ENCODE results near the gene KCNC2. TPM values are rescaled to one million over a fixed set of nuclear protein-coding genes. Genes with fewer than 3 reads are reported as not detected.

The KCNC2 gene
- total RNA-seq, 2 donors from 2014 or later, result 0.26 TPM; not detected in 1

GRCh38 chr12:75172611-75173010 is 37.0 kb downstream of the KCNC2 start:
- intact Hi-C loops (cut with DNase I), result no loop called here
- Histone ChIP-seq H3K4me1 (no peaks in the 10 kb centered on the region), H3K27ac (no peak overlapping the region), H3K4me3 (no peak overlapping the region), H3K36me3 (replicated peaks in 1 of 2; ENCODE audit: insufficient read depth in 1 of 2, low read depth in 2 of 2) (no peaks in the 10 kb centered on the region), H3K27me3 (no peaks in the 10 kb centered on the region), H3K9me3 (no peaks in the 10 kb centered on the region)
- DNase-seq (no peak), ATAC-seq (no peak)
- no peak for TF ChIP-seq POLR2A (IDR thresholded peaks at IDR 0.05)
- WGBS, 2 donors, result 63 to 65% methylated on average over 1 of the region's 1 CpG

- no peak for ATAC-seq
- no peak overlapping the region for H3K4me3 ChIP-seq
- no peak for DNase-seq
- H3K4me1 ChIP-seq, result no peaks in the 10 kb centered on the region
- 31 to 36% methylated on average over 4 of the region's 4 CpGs for WGBS, 2 donors
- H3K27ac ChIP-seq, result no peak overlapping the region
- H3K27me3 ChIP-seq, result no peaks in the 10 kb centered on the region
- H3K9me3 ChIP-seq, result no peaks in the 10 kb centered on the region
- intact Hi-C loops (cut with DNase I), result no loop called here
- no peaks in the 10 kb centered on the region for H3K36me3 ChIP-seq (replicated peaks in 1 of 2; ENCODE audit: insufficient read depth in 1 of 2, low read depth in 2 of 2)
- TF ChIP-seq POLR2A (IDR thresholded peaks at IDR 0.05) (no peak), CTCF (IDR thresholded peaks at IDR 0.05) (no peak)
Observed at GRCh38 chr12:75170640-75171185, 38.9 kb downstream of the KCNC2 start.

GRCh38 chr12:75162845-75163244 is 46.8 kb downstream of the KCNC2 start:
- H3K4me1 ChIP-seq, result no peaks in the 10 kb centered on the region
- H3K4me3 ChIP-seq, result no peak overlapping the region
- no peak for TF ChIP-seq POLR2A (IDR thresholded peaks at IDR 0.05)
- no peak for TF ChIP-seq CTCF (IDR thresholded peaks at IDR 0.05)
- 42 to 51% methylated on average over 4 of the region's 4 CpGs for WGBS, 2 donors
- no peaks in the 10 kb centered on the region for H3K9me3 ChIP-seq
- no peak for ATAC-seq
- DNase-seq, result no peak
- no peaks in the 10 kb centered on the region for H3K36me3 ChIP-seq (replicated peaks in 1 of 2; ENCODE audit: insufficient read depth in 1 of 2, low read depth in 2 of 2)
- no peak overlapping the region for H3K27ac ChIP-seq
- intact Hi-C loops (cut with DNase I), result no loop called here
- no peaks in the 10 kb centered on the region for H3K27me3 ChIP-seq

GRCh38 chr12:75161488-75161887 is 48.2 kb downstream of the KCNC2 start:
- intact Hi-C loops (cut with DNase I), result no loop called here
- DNase-seq, result no peak
- TF ChIP-seq POLR2A (IDR thresholded peaks at IDR 0.05), result no peak
- TF ChIP-seq CTCF (IDR thresholded peaks at IDR 0.05), result no peak
- Histone ChIP-seq H3K27me3 (no peaks in the 10 kb centered on the region), H3K4me1 (no peaks in the 10 kb centered on the region), H3K4me3 (no peak overlapping the region), H3K27ac (no peak overlapping the region), H3K9me3 (no peaks in the 10 kb centered on the region), H3K36me3 (replicated peaks in 1 of 2; ENCODE audit: insufficient read depth in 1 of 2, low read depth in 2 of 2) (no peaks in the 10 kb centered on the region)
- WGBS, 2 donors, result 29 to 30% methylated on average over 1 of the region's 1 CpG
- ATAC-seq, result no peak

- 58 to 70% methylated on average over 1 of the region's 1 CpG for WGBS, 2 donors
- no peaks in the 10 kb centered on the region for H3K27me3 ChIP-seq
- DNase-seq (no peak), ATAC-seq (no peak)
- intact Hi-C loops (cut with DNase I), result no loop called here
- no peak overlapping the region for H3K4me3 ChIP-seq
- TF ChIP-seq POLR2A (IDR thresholded peaks at IDR 0.05) (no peak), CTCF (IDR thresholded peaks at IDR 0.05) (no peak)
- no peaks in the 10 kb centered on the region for H3K36me3 ChIP-seq (replicated peaks in 1 of 2; ENCODE audit: insufficient read depth in 1 of 2, low read depth in 2 of 2)
- no peak overlapping the region for H3K27ac ChIP-seq
- H3K4me1 ChIP-seq, result no peaks in the 10 kb centered on the region
- H3K9me3 ChIP-seq, result no peaks in the 10 kb centered on the region
Observed at GRCh38 chr12:75157385-75157784, 52.3 kb downstream of the KCNC2 start.
